Measurements from ENCODE around the gene ELAC2.

ELAC2 gene

GRCh38 chr17:12967962-12968361 is 49.9 kb downstream of the ELAC2 start:
- Histone ChIP-seq H2BK120ac (ENCODE audit: low read depth, low read length) (no peak overlapping the region), H3K79me1 (ENCODE audit: low read length) (no peaks in the 10 kb centered on the region), H3K18ac (ENCODE audit: low read length) (no peak overlapping the region), H2BK5ac (ENCODE audit: low read length) (no peak overlapping the region), H3K79me2 (ENCODE audit: control insufficient read depth, insufficient read depth, low read length) (no peaks in the 10 kb centered on the region), H3K4me3 (ENCODE audit: low read length) (no peak overlapping the region), H3K36me3 (ENCODE audit: control insufficient read depth, insufficient read depth, low read length) (no peaks in the 10 kb centered on the region), H3K4ac (ENCODE audit: low read depth, low read length) (no peak overlapping the region), H3K56ac (ENCODE audit: low read length) (no peak overlapping the region), H2AK5ac (ENCODE audit: low read length) (no peak overlapping the region), H4K8ac (ENCODE audit: low read depth, low read length) (no peak overlapping the region), H4K5ac (ENCODE audit: low read length) (no peak overlapping the region), H3K27me3 (ENCODE audit: insufficient read depth, low read length, poor library complexity) (no peaks in the 10 kb centered on the region), H3K4me1 (ENCODE audit: control insufficient read depth, low read depth, low read length) (no peaks in the 10 kb centered on the region), H3K27ac (ENCODE audit: low read depth, low read length) (no peak overlapping the region), H3K23ac (ENCODE audit: low read length) (no peak overlapping the region), H3K4me2 (ENCODE audit: low read length) (no peak overlapping the region), H3K9ac (ENCODE audit: low read length) (no peak overlapping the region), H2BK15ac (replicated peaks; ENCODE audit: low read depth) (no peak overlapping the region)
- WGBS (ENCODE audit: extremely low coverage, insufficient coverage, low lambda C conversion rate), result no CpG with 5 or more reads among the region's 11 CpGs
- no peak for DNase-seq

- WGBS (ENCODE audit: extremely low coverage, insufficient coverage, low lambda C conversion rate), result no CpG with 5 or more reads among the region's 5 CpGs
- Histone ChIP-seq H3K23ac (ENCODE audit: low read length) (no peak overlapping the region), H3K4ac (ENCODE audit: low read depth, low read length) (no peak overlapping the region), H3K9ac (ENCODE audit: low read length) (no peak overlapping the region), H4K5ac (ENCODE audit: low read length) (no peak overlapping the region), H3K4me1 (ENCODE audit: control insufficient read depth, low read depth, low read length) (no peaks in the 10 kb centered on the region), H3K4me2 (ENCODE audit: low read length) (no peak overlapping the region), H3K4me3 (ENCODE audit: low read length) (no peak overlapping the region), H3K79me1 (ENCODE audit: low read length) (no peaks in the 10 kb centered on the region), H2AK5ac (ENCODE audit: low read length) (no peak overlapping the region), H2BK5ac (ENCODE audit: low read length) (no peak overlapping the region), H4K8ac (ENCODE audit: low read depth, low read length) (no peak overlapping the region), H3K79me2 (ENCODE audit: control insufficient read depth, insufficient read depth, low read length) (no peaks in the 10 kb centered on the region), H3K18ac (ENCODE audit: low read length) (no peak overlapping the region), H3K36me3 (ENCODE audit: control insufficient read depth, insufficient read depth, low read length) (no peaks in the 10 kb centered on the region), H3K27ac (ENCODE audit: low read depth, low read length) (no peak overlapping the region), H3K56ac (ENCODE audit: low read length) (no peak overlapping the region), H3K27me3 (ENCODE audit: insufficient read depth, low read length, poor library complexity) (no peaks in the 10 kb centered on the region), H2BK15ac (replicated peaks; ENCODE audit: low read depth) (no peak overlapping the region), H2BK120ac (ENCODE audit: low read depth, low read length) (no peak overlapping the region)
- no peak for DNase-seq
These were observed 51.4 kb downstream of the ELAC2 start for GRCh38 chr17:12966413-12966812.

DNA sequence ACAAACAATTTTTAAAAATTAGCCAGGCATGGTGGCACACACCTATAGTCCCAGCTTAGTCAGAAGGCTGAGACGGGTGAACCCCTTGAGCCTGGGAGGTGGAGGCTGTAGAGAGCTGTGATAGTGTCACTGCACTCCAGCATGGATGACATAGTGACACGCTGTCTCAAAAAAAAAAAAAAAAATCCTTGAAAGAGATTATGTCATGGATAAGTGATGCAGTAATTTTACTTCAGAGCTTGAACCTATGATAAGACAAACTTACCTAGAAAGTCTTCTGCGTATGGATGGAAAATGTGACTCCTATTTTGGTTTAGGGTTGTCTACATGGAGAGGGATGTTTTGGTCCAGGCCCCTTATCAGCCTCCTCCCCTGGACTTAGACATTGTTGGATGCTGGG is 51.8 kb downstream of the ELAC2 start:
- H3K23ac ChIP-seq (ENCODE audit: low read length), result no peak overlapping the region
- no peak overlapping the region for H4K5ac ChIP-seq (ENCODE audit: low read length)
- no peak overlapping the region for H3K27ac ChIP-seq (ENCODE audit: low read depth, low read length)
- no peak overlapping the region for H3K9ac ChIP-seq (ENCODE audit: low read length)
- no peaks in the 10 kb centered on the region for H3K79me2 ChIP-seq (ENCODE audit: control insufficient read depth, insufficient read depth, low read length)
- no peak overlapping the region for H2BK5ac ChIP-seq (ENCODE audit: low read length)
- no peak overlapping the region for H3K4me3 ChIP-seq (ENCODE audit: low read length)
- no peaks in the 10 kb centered on the region for H3K27me3 ChIP-seq (ENCODE audit: insufficient read depth, low read length, poor library complexity)
- no peak overlapping the region for H3K4ac ChIP-seq (ENCODE audit: low read depth, low read length)
- H3K79me1 ChIP-seq (ENCODE audit: low read length), result no peaks in the 10 kb centered on the region
- no peak overlapping the region for H3K56ac ChIP-seq (ENCODE audit: low read length)
- no peak for DNase-seq
- no CpG with 5 or more reads among the region's 3 CpGs for WGBS (ENCODE audit: extremely low coverage, insufficient coverage, low lambda C conversion rate)
- no peak overlapping the region for H3K18ac ChIP-seq (ENCODE audit: low read length)
- no peak overlapping the region for H4K8ac ChIP-seq (ENCODE audit: low read depth, low read length)
- H2BK120ac ChIP-seq (ENCODE audit: low read depth, low read length), result no peak overlapping the region
- H3K4me2 ChIP-seq (ENCODE audit: low read length), result no peak overlapping the region
- no peaks in the 10 kb centered on the region for H3K4me1 ChIP-seq (ENCODE audit: control insufficient read depth, low read depth, low read length)
- no peaks in the 10 kb centered on the region for H3K36me3 ChIP-seq (ENCODE audit: control insufficient read depth, insufficient read depth, low read length)
- no peak overlapping the region for H2AK5ac ChIP-seq (ENCODE audit: low read length)
- no peak overlapping the region for H2BK15ac ChIP-seq (replicated peaks; ENCODE audit: low read depth)

DNA sequence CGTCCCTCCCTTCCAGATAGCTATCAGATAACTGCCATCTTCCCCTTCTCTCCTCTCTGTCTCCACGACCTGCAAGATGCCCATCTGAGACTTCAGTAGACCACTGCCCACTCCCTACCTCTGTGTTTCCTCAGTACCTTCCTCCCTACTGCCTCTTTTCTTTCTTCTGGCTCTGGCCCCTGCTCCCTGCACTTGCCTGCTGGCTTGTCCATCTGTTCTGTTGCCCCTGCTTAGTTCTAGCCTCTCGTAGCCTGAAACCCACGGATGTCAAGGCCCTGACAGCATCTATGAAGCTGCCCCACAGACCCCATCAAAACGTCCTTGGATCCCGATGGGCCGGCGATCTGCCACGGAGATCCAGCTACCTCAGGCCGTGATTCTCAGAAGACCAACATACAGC is 53.0 kb downstream of the ELAC2 start:
- Histone ChIP-seq H3K36me3 (ENCODE audit: control insufficient read depth, insufficient read depth, low read length) (no peaks in the 10 kb centered on the region), H3K56ac (ENCODE audit: low read length) (no peak overlapping the region), H4K8ac (ENCODE audit: low read depth, low read length) (no peak overlapping the region), H3K23ac (ENCODE audit: low read length) (no peak overlapping the region), H3K18ac (ENCODE audit: low read length) (no peak overlapping the region), H3K9ac (ENCODE audit: low read length) (no peak overlapping the region), H4K5ac (ENCODE audit: low read length) (no peak overlapping the region), H3K27me3 (ENCODE audit: insufficient read depth, low read length, poor library complexity) (no peaks in the 10 kb centered on the region), H3K4me2 (ENCODE audit: low read length) (no peak overlapping the region), H3K79me2 (ENCODE audit: control insufficient read depth, insufficient read depth, low read length) (no peaks in the 10 kb centered on the region), H3K27ac (ENCODE audit: low read depth, low read length) (no peak overlapping the region), H3K4me1 (ENCODE audit: control insufficient read depth, low read depth, low read length) (no peaks in the 10 kb centered on the region), H2BK120ac (ENCODE audit: low read depth, low read length) (no peak overlapping the region), H2AK5ac (ENCODE audit: low read length) (no peak overlapping the region), H3K4me3 (ENCODE audit: low read length) (no peak overlapping the region), H3K79me1 (ENCODE audit: low read length) (no peaks in the 10 kb centered on the region), H3K4ac (ENCODE audit: low read depth, low read length) (no peak overlapping the region), H2BK15ac (replicated peaks; ENCODE audit: low read depth) (no peak overlapping the region), H2BK5ac (ENCODE audit: low read length) (no peak overlapping the region)
- DNase-seq, result no peak
- no CpG with 5 or more reads among the region's 10 CpGs for WGBS (ENCODE audit: extremely low coverage, insufficient coverage, low lambda C conversion rate)

DNA sequence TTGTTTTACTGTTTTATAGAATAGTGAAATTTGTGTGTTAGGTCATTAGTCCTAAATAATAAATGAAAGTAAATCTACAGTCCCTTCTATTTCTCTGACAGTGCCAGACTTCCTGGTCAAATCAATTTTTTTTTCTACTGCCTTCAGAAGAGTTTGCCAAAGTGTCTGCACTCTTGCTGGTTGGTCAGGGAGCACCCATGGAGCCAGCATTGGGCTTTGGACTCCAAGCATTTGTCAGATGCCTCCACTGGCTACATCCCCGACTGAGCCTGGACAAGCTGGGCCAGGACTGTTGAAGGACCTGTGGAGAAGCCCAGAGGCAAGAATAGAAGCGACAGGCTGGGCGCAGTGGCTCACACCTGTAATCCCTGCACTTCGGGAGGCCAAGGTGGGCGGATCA is 53.7 kb downstream of the ELAC2 start:
- H3K9ac ChIP-seq (ENCODE audit: low read length), result no peak overlapping the region
- no peak overlapping the region for H3K27ac ChIP-seq (ENCODE audit: low read depth, low read length)
- DNase-seq, result no peak
- no peak overlapping the region for H3K4me2 ChIP-seq (ENCODE audit: low read length)
- no peak overlapping the region for H3K4me3 ChIP-seq (ENCODE audit: low read length)
- no peak overlapping the region for H2BK15ac ChIP-seq (replicated peaks; ENCODE audit: low read depth)
- no peak overlapping the region for H4K8ac ChIP-seq (ENCODE audit: low read depth, low read length)
- H4K5ac ChIP-seq (ENCODE audit: low read length), result no peak overlapping the region
- no peaks in the 10 kb centered on the region for H3K79me2 ChIP-seq (ENCODE audit: control insufficient read depth, insufficient read depth, low read length)
- H3K23ac ChIP-seq (ENCODE audit: low read length), result no peak overlapping the region
- H3K27me3 ChIP-seq (ENCODE audit: insufficient read depth, low read length, poor library complexity), result no peaks in the 10 kb centered on the region
- no peak overlapping the region for H3K56ac ChIP-seq (ENCODE audit: low read length)
- no CpG with 5 or more reads among the region's 5 CpGs for WGBS (ENCODE audit: extremely low coverage, insufficient coverage, low lambda C conversion rate)
- no peak overlapping the region for H2BK5ac ChIP-seq (ENCODE audit: low read length)
- no peak overlapping the region for H3K4ac ChIP-seq (ENCODE audit: low read depth, low read length)
- no peaks in the 10 kb centered on the region for H3K36me3 ChIP-seq (ENCODE audit: control insufficient read depth, insufficient read depth, low read length)
- H3K79me1 ChIP-seq (ENCODE audit: low read length), result no peaks in the 10 kb centered on the region
- H3K4me1 ChIP-seq (ENCODE audit: control insufficient read depth, low read depth, low read length), result no peaks in the 10 kb centered on the region
- no peak overlapping the region for H2BK120ac ChIP-seq (ENCODE audit: low read depth, low read length)
- H3K18ac ChIP-seq (ENCODE audit: low read length), result no peak overlapping the region
- H2AK5ac ChIP-seq (ENCODE audit: low read length), result no peak overlapping the region

- H4K5ac ChIP-seq (ENCODE audit: low read length), result no peak overlapping the region
- no peak overlapping the region for H3K4me2 ChIP-seq (ENCODE audit: low read length)
- H3K56ac ChIP-seq (ENCODE audit: low read length), result no peak overlapping the region
- no peaks in the 10 kb centered on the region for H3K27me3 ChIP-seq (ENCODE audit: insufficient read depth, low read length, poor library complexity)
- WGBS (ENCODE audit: extremely low coverage, insufficient coverage, low lambda C conversion rate), result no CpG with 5 or more reads among the region's 7 CpGs
- H3K36me3 ChIP-seq (ENCODE audit: control insufficient read depth, insufficient read depth, low read length), result no peaks in the 10 kb centered on the region
- H3K79me2 ChIP-seq (ENCODE audit: control insufficient read depth, insufficient read depth, low read length), result no peaks in the 10 kb centered on the region
- no peaks in the 10 kb centered on the region for H3K4me1 ChIP-seq (ENCODE audit: control insufficient read depth, low read depth, low read length)
- no peak for DNase-seq
- no peak overlapping the region for H3K9ac ChIP-seq (ENCODE audit: low read length)
- H3K18ac ChIP-seq (ENCODE audit: low read length), result no peak overlapping the region
- H3K79me1 ChIP-seq (ENCODE audit: low read length), result no peaks in the 10 kb centered on the region
- no peak overlapping the region for H2BK120ac ChIP-seq (ENCODE audit: low read depth, low read length)
- H2BK15ac ChIP-seq (replicated peaks; ENCODE audit: low read depth), result no peak overlapping the region
- H3K27ac ChIP-seq (ENCODE audit: low read depth, low read length), result no peak overlapping the region
- no peak overlapping the region for H2AK5ac ChIP-seq (ENCODE audit: low read length)
- no peak overlapping the region for H2BK5ac ChIP-seq (ENCODE audit: low read length)
- no peak overlapping the region for H3K4ac ChIP-seq (ENCODE audit: low read depth, low read length)
- H3K23ac ChIP-seq (ENCODE audit: low read length), result no peak overlapping the region
- no peak overlapping the region for H4K8ac ChIP-seq (ENCODE audit: low read depth, low read length)
- no peak overlapping the region for H3K4me3 ChIP-seq (ENCODE audit: low read length)
These were observed 54.3 kb downstream of the ELAC2 start for GRCh38 chr17:12963505-12963904.

All from mesendoderm (in vitro differentiated cells).